CD14-positive monocyte (primary cell): ENCODE data around the gene GNG8. TPM values are rescaled to one million over a fixed set of nuclear protein-coding genes. Genes with fewer than 3 reads are reported as not detected.

Source experiments
- DNase-seq, 3 donors: peaks; one replicate each; pipeline ENCODE4 v3.0.0-alpha.2; 2011 to 2022
- H2AFZ ChIP-seq: 2 replicates; pipeline ENCODE4 v1.6.0; 2012; ENCODE audit warnings: mild to moderate bottlenecking, low read depth, low read length, inconsistent platforms; ENCODE audit not compliant: insufficient read depth, poor library complexity, severe bottlenecking
- H3K27ac ChIP-seq, 2 donors: 1 replicate in 1 of 2; 2 replicates in 1 of 2; pipeline ENCODE4 v1.5.1; 2012 to 2013; ENCODE audit warnings: low read length in 2 of 2, control low read depth in 1 of 2, inconsistent platforms in 1 of 2, low read depth in 1 of 2, mild to moderate bottlenecking in 1 of 2
- H3K27me3 ChIP-seq, 2 donors: one replicate each; pipeline versions ENCODE4 v1.6.0 to v1.6.1; 2011 to 2013; ENCODE audit warnings: low read length in 2 of 2; ENCODE audit not compliant: control insufficient read depth in 2 of 2, insufficient read depth in 2 of 2
- H3K36me3 ChIP-seq, 2 donors: replicated peaks in 1 of 2; 1 replicate in 1 of 2; 2 replicates in 1 of 2; pipeline versions ENCODE4 v1.5.1 to v1.6.1; 2012 to 2013; ENCODE audit warnings: low read length in 2 of 2, control low read depth in 1 of 2, inconsistent platforms in 1 of 2, mild to moderate bottlenecking in 1 of 2; ENCODE audit not compliant: insufficient read depth in 2 of 2, control insufficient read depth in 1 of 2
- H3K4me1 ChIP-seq, 2 donors: 1 replicate in 1 of 2; 2 replicates in 1 of 2; pipeline versions ENCODE4 v1.5.1 to v1.6.1; 2012 to 2013; ENCODE audit warnings: low read length in 2 of 2, control low read depth in 1 of 2, inconsistent platforms in 1 of 2, mild to moderate bottlenecking in 1 of 2, moderate library complexity in 1 of 2; ENCODE audit not compliant: insufficient read depth in 2 of 2, control insufficient read depth in 1 of 2
- H3K4me2 ChIP-seq: replicated peaks from 2 replicates; pipeline ENCODE3; 2012; ENCODE audit warnings: low read length, moderate library complexity, mild to moderate bottlenecking; ENCODE audit not compliant: poor library complexity, severe bottlenecking; ENCODE audit errors: extremely low read depth
- H3K4me3 ChIP-seq, 3 experiments: fragments of 200-600 bp in 1 of 3; sonication (generic) in 1 of 3; replicated peaks in 1 of 3; 1 replicate in 2 of 3; 2 replicates in 1 of 3; pipeline ENCODE4 v1.5.1; 2011 to 2013; ENCODE audit warnings: low read length in 3 of 3, mild to moderate bottlenecking in 3 of 3, control low read depth in 2 of 3, low read depth in 2 of 3, inconsistent platforms in 1 of 3, moderate library complexity in 1 of 3
- H3K79me2 ChIP-seq: 2 replicates; pipeline ENCODE4 v1.6.0; 2012; ENCODE audit warnings: mild to moderate bottlenecking, control low read depth, inconsistent platforms, low read length, moderate library complexity; ENCODE audit not compliant: insufficient read depth
- H3K9ac ChIP-seq: 2 replicates; pipeline ENCODE4 v1.6.0; 2017; ENCODE audit warnings: low read length, mild to moderate bottlenecking; ENCODE audit not compliant: insufficient read depth, poor library complexity, severe bottlenecking
- H3K9me3 ChIP-seq, 2 donors: replicated peaks in 1 of 2; 1 replicate in 1 of 2; 2 replicates in 1 of 2; pipeline versions ENCODE4 v1.5.1 to v1.6.1; 2012 to 2013; ENCODE audit warnings: low read length in 2 of 2, control low read depth in 1 of 2; ENCODE audit not compliant: control insufficient read depth in 1 of 2, insufficient read depth in 1 of 2
- H4K20me1 ChIP-seq: 2 replicates; pipeline ENCODE4 v1.6.0; 2012; ENCODE audit warnings: mild to moderate bottlenecking, low read length, control low read depth, moderate library complexity; ENCODE audit not compliant: insufficient read depth
- H3K27ac Mint-ChIP-seq, 7 donors: one replicate each; pipeline ENCODE4 v1.8.0; 2020; ENCODE audit warnings: mild to moderate bottlenecking in 7 of 7, mixed read lengths in 7 of 7, moderate library complexity in 6 of 7, inconsistent platforms in 2 of 7
- H3K27me3 Mint-ChIP-seq, 3 donors: one replicate each; pipeline ENCODE4 v1.8.0; 2021 to 2022; ENCODE audit warnings: low read depth in 3 of 3, mild to moderate bottlenecking in 3 of 3, mixed read lengths in 3 of 3, moderate library complexity in 3 of 3, inconsistent platforms in 1 of 3
- H3K36me3 Mint-ChIP-seq, 2 donors: one replicate each; pipeline ENCODE4 v1.8.0; 2020; ENCODE audit warnings: mixed read lengths in 2 of 2, inconsistent platforms in 1 of 2, mild to moderate bottlenecking in 1 of 2
- H3K4me1 Mint-ChIP-seq: one replicate; pipeline ENCODE4 v1.8.0; 2020; ENCODE audit warnings: mild to moderate bottlenecking, mixed read lengths
- H3K4me3 Mint-ChIP-seq, 2 donors: one replicate each; pipeline ENCODE4 v1.8.0; 2020; ENCODE audit warnings: mild to moderate bottlenecking in 2 of 2, mixed read lengths in 2 of 2, moderate library complexity in 1 of 2
- H3K9me3 Mint-ChIP-seq, 7 donors: one replicate each; pipeline ENCODE4 v1.8.0; 2020 to 2022; ENCODE audit warnings: mixed read lengths in 7 of 7, mild to moderate bottlenecking in 6 of 7, moderate library complexity in 6 of 7, inconsistent platforms in 2 of 7
- WGBS: methylation state at CpG from one replicate; pipeline ENCODE4 v1.1.5; 2013; ENCODE audit warnings: missing lambda C conversion rate; ENCODE audit not compliant: insufficient coverage; 5-methylcytosine and 5-hydroxymethylcytosine counted together
- intact Hi-C, 2 donors: fragments of 100-400 bp; cut with micrococcal nuclease; formaldehyde crosslinking; loops; one replicate each; pipeline versions ENCODE4 v1.15.0 to v1.15.1; 2023
- polyA plus RNA-seq, 3 donors: library from polyadenylated mRNA; depleted of rRNA in 1 of 3; unstranded in 2 of 3; stranded (reverse) in 1 of 3; fragments of 300-500 nt in 2 of 3; fragments of >200 nt in 1 of 3; fragmentation: Illumina TruSeq in 2 of 3; gene quantifications; 1 replicate in 2 of 3; 2 replicates in 1 of 3; pipeline ENCODE4 v1.2.3, GENCODE V29; 2012 to 2021
- TF ChIP-seq, protein P1 (sequence below): fragments of 200-600 bp; IDR thresholded peaks from one replicate; pipeline ENCODE4 v1.8.0; 2022; ENCODE audit warnings: antibody characterized with exemption, mild to moderate bottlenecking

Gene GNG8
- polyA plus RNA-seq, 3 donors: not detected

DNA sequence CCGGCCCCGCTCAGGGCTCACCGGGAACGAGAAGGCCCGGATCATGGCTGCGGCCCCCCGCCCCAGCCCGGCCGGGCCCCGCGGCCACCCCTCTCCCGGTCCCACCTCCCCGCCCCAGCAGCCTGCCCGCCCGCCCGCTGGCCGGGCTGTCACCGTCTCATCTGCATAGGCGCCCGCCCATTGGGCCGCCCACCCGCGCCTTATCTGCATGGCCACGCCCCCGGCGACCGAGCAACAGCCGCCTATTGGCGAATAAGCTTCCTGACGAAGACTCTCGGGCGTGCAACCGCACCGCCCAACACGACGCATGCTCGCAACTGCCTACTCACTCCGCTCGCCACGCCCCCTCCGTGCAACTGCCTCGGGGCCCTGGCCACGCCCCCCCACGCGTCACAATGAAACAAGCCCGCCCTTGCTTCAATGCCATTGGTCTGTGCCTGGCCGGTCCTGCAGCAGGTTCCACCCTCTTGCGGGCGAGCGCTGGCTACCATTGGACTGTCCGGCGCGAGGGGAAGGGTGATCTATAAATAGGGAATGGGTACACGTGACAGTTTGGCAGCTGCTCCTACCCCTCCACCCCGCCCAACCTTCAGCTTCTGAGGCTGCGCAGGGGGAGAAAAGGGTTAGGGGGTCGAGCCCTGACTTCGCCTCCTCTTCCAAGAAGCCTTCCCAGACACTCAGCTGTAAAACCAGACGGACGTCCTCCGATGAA, 25.2 kb upstream of the GNG8 start, which contains the start of gene DACT3:
Gene DACT3 (minus strand): TSS at position 163 of the 712 bp plus-strand sequence. CDS start 118 bp downstream, at position 45.
- peaks cover 28 to 29% of the 10 kb centered on the region in 2 donors for H3K27me3 ChIP-seq
- H3K27ac ChIP-seq: peak within 1 kb of the TSS; percentile 21 to 82
- H3K9me3 ChIP-seq: no peaks in the 10 kb centered on the region
- H3K36me3 Mint-ChIP-seq: peaks cover 3 to 4% of the 10 kb centered on the region in 2 donors
- H3K79me2 ChIP-seq: no peaks in the 10 kb centered on the region
- peak within 1 kb of the TSS; percentile 83 to 95 (median 91) for H3K27ac Mint-ChIP-seq
- H3K4me1 Mint-ChIP-seq: peaks cover 20% of the 10 kb centered on the region
- H3K4me3 ChIP-seq: peak within 1 kb of the TSS; percentile 23 to 68 (median 29)
- H2AFZ ChIP-seq: peak within 1 kb of the TSS; percentile 81
- no peaks in the 10 kb centered on the region for H3K36me3 ChIP-seq
- WGBS: under 1% methylated on average over 42 of the region's 61 CpGs
- H3K9me3 Mint-ChIP-seq: peaks cover 0 to 6% (median 4%) of the 10 kb centered on the region in 7 donors
- intact Hi-C loops: loop anchor here (1.0 to 10.0 kb wide), 4 partner anchors 27 to 136 kb away; no protein-coding TSS in a partner anchor
- TF ChIP-seq, protein P1, sequence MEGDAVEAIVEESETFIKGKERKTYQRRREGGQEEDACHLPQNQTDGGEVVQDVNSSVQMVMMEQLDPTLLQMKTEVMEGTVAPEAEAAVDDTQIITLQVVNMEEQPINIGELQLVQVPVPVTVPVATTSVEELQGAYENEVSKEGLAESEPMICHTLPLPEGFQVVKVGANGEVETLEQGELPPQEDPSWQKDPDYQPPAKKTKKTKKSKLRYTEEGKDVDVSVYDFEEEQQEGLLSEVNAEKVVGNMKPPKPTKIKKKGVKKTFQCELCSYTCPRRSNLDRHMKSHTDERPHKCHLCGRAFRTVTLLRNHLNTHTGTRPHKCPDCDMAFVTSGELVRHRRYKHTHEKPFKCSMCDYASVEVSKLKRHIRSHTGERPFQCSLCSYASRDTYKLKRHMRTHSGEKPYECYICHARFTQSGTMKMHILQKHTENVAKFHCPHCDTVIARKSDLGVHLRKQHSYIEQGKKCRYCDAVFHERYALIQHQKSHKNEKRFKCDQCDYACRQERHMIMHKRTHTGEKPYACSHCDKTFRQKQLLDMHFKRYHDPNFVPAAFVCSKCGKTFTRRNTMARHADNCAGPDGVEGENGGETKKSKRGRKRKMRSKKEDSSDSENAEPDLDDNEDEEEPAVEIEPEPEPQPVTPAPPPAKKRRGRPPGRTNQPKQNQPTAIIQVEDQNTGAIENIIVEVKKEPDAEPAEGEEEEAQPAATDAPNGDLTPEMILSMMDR: no peak
- H3K4me1 ChIP-seq: peaks cover 27 to 31% of the 10 kb centered on the region in 2 donors
- peak within 1 kb of the TSS; percentile 76 to 95 for H3K4me3 Mint-ChIP-seq
- peaks cover 35 to 56% (median 49%) of the 10 kb centered on the region in 3 donors for H3K27me3 Mint-ChIP-seq
- peak within 1 kb of the TSS; percentile 64 for H3K9ac ChIP-seq
- peak within 1 kb of the TSS; percentile 78 for H3K4me2 ChIP-seq
- no peaks in the 10 kb centered on the region for H4K20me1 ChIP-seq
- DNase-seq: peak; percentile 100

DNA sequence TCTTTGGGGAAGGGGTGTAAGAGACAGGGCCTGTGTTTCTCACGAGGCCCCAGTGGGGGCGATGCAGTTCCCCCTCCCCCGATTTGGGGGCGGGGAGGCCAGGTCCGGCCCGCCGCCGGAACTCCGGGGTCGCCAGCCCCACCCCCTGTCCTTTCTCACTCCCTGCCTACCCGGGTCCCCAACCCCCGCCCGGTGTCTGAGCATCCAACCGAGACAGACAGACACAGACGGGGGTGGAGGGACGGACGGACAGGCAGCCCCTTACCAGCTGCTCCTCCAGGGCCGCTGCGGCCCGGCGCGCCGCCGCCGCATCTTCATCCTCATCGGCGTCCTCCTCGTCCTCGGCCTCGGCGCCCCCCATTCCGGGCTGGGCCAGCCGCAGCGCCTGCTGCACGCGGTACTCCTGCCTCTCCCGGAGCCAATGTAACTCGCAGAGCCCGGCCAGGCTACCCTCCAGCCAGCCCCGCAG, 24.6 kb upstream of the GNG8 start:
- peaks cover 3 to 4% of the 10 kb centered on the region in 2 donors for H3K36me3 Mint-ChIP-seq
- intact Hi-C loops: loop anchor here (1.0 to 10.0 kb wide), 4 partner anchors 26 to 136 kb away; no protein-coding TSS in a partner anchor
- peak overlapping the region in 1 of 7 donors; percentile 77 for H3K27ac Mint-ChIP-seq

More for the DNA sequence above, 24.6 kb upstream of the GNG8 start:
- TF ChIP-seq, protein P1: no peak
- DNase-seq: no peak
- peak overlapping the region; percentile 76 to 95 for H3K4me3 Mint-ChIP-seq
- H3K79me2 ChIP-seq: no peaks in the 10 kb centered on the region
- peak overlapping the region; percentile 81 for H2AFZ ChIP-seq
- no peaks in the 10 kb centered on the region for H3K36me3 ChIP-seq
- peak overlapping the region; percentile 74 for H3K4me2 ChIP-seq
- peak overlapping the region; percentile 64 for H3K9ac ChIP-seq
- H3K27me3 ChIP-seq: peaks cover 28 to 29% of the 10 kb centered on the region in 2 donors
- WGBS: under 1% methylated on average over 38 of the region's 40 CpGs
- H4K20me1 ChIP-seq: no peaks in the 10 kb centered on the region
- peaks cover 20% of the 10 kb centered on the region for H3K4me1 Mint-ChIP-seq
- peak overlapping the region in 1 of 2 donors; percentile 45 for H3K27ac ChIP-seq
- H3K4me3 ChIP-seq: peak overlapping the region; percentile 23 to 63 (median 29)
- H3K27me3 Mint-ChIP-seq: peaks cover 38 to 56% (median 49%) of the 10 kb centered on the region in 3 donors
- peaks cover 27 to 31% of the 10 kb centered on the region in 2 donors for H3K4me1 ChIP-seq
- H3K9me3 ChIP-seq: no peaks in the 10 kb centered on the region
- peaks cover 0 to 6% (median 4%) of the 10 kb centered on the region in 7 donors for H3K9me3 Mint-ChIP-seq
